Activated CD4-positive, alpha-beta T cell treated with anti-CD3 and anti-CD28 coated beads for 1 hour (primary cell): Measurements from ENCODE around the gene NFIB.

Experiments
- DNase-seq: peaks from one replicate; pipeline ENCODE4 v3.0.0-alpha.2; 2020

NFIB gene

DNA sequence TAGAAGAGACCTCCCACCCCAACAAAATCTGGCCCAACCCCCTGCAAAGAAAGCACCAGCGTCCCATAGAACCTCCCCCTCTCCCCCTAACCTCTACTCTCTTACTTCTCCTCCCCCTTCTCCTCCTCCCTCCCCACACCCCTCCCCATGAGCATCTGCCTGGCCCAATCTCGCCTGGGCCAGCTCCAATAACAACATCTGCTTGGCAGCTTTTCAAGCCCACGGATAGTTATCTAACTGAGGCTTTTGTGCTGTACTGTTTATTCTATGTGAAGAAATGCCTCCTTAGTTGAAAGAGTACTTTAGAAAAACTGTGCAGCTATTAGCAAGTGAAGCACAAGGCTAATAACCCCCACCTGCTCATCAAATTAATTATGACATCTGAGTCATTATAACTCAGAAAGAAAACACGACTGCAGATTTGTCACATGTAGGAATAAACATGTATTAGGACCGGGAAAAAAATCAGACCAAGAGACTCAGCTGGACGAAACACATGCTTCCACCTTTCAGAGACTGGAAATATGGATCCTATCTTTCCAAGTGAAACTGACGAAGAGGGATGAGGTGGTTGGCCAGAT is 42.8 kb downstream of the NFIB start:
- no peak for DNase-seq

DNA sequence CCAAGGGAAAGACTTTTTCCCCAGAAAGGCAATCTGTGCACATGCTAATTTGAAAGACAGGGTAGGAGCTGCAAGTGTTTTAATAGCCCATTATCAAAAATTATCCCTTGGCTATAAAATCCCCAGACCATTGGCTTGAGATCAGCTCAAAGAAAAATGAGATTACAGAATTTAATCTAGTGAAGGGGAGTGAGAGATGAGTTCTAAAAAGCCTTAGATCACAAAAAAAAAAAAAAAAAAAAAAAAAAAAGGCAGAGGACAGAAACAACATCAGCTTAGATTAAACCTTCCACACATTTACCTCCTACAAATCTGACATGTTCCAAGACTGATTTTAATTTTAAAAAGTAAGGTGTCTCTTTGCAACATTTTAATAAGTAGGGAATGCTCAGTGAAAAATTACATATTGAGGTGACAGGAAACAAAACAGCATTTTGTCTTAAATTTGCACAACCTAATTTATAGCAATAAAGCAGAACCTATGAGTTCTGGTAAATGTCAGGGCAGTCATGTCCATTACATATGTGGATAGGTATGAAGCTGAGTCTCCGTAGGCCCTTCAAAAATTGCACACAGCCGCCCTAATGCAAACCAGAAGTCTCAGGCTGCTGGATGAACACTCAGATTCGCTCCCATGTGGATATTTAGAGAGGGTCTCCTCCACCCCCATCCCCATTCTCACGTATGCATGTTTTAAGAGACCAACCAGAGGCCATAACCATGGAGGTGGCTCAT is 43.4 kb downstream of the NFIB start:
- no peak for DNase-seq

DNA sequence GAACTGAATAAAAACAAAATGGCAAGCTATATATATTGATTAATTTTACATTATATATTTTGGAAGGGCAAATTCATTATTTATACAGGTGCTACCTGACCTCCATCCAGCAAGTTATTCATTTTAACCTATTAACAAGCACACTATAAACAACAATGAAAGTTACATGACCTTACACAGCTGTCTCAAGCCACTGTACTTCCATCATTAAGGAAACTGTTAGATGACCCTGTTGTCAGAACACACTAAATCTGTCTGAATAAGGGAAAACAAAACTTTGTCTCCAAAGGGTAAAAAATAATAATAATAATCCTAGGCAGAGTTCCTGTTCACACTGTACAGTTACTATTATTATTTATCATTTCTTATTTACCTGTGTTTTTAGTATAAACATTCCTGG is 44.0 kb downstream of the NFIB start:
- no peak for DNase-seq

DNA sequence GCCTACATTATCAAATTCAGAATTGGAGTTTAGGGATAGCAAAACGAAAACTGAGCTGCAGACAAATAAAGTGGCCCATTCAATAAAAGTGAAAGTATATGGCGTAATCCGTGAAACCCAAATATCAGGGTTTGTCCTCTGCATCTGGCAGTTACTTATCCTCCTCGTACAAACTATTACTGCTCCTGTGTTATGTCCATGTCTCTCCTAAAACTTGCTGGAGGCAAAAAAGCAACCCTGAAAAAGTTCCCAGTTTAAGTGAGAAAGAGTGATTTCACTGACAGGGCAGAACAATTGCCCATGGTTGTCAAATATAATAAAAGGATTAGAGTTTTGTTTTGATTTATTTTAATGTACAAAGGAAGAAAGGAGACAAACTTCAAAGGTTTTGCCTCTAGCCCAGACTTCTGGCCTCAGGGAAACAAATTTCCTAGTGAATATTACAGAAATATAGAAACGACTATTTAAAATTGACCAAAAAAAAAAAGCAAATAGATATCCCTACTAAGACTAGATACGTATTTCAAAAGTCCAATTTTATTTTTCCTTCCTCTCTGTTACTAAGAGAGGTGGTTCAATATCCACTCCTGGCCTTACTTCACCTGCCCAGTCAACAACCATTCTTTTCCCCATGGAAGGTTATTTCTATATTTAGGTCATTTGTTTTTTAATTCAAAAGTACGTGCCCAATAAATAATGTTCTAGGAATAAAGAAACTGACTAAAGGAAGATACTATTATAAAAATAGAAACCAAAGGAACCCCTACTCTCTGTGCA is 50.0 kb downstream of the NFIB start:
- no peak for DNase-seq

DNA sequence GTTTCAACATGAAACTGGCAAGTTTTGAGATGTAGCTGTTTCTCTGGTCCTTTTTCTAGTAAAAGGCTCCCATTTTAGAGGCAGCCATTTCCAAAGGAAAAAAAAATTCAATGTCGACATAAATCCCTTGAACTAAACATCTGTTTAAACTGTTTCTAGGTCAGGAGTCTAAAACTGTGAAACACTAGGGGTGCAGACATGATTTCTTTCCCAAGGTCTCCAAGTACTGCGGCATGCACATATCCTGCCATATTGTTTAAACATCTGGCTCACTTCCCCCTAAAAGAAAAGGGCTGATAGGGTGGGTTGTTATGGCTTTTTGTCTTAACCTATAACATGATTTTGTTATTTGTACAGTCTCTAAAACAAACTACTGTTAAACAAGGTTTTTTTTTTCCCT is 51.1 kb downstream of the NFIB start:
- DNase-seq = no peak

DNA sequence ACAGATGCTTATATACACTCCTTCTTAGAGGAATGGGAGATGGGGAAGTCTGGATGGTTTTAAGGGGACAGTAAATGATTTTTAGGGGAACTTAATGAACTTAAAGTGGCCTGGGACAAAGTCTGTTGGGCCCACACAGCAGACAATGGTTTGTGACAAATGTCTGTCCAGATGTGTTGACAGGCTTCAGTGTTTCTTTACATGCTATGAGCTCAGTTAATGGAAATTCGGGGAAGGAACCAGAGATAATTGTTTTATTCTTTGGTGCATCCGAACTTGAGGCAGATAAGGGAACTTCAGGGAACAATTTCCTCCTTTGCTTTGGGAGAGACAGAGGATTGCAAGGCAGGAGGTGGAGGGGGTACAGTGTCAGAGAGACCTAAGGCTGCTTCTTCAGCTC is 52.3 kb downstream of the NFIB start:
- no peak for DNase-seq

DNA sequence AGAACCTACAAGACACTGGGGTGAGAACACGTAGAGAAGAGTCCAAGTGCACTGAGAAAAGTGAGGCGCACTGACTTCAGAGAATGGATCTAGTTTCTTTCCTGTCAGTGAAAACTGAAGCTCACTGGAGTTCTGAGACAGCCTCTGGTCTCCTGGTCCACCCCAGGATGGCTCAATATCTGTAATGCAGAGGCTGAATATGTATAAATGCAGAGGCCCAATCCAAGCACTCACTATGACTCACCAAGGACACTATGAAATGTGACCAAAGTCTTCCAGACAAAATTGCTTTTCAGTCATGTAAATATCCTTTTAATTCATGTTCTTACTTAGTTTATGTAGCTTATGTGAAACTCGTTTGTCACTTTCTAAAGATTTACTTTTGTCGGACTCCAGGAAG is 53.8 kb downstream of the NFIB start:
- no peak for DNase-seq

DNA sequence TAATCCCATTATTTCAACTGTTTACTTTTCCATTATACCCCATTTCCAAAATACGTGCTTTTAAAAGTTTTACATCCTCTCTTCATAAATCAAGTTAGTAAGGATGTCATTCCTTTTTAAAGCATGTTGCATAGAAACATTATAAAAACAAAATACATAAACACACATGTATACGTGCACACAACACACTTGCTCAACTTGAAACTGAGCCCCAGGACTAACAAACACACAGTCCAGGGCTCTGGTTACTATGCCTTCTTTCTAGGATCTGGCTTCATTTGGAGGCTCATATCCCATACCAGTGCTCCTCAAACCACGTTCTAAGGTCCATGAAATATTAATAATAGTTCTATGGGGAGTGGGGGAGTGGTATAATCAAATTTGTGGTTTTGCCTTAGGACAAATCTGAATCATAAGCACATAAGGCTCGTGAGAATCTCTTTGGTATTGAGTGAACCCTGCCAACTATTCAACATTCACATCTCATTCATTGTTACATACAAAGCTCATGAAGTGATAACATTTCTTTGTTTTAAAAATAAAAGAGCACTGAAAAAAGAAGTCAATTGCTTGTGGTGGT is 55.2 kb downstream of the NFIB start:
- no peak for DNase-seq

DNA sequence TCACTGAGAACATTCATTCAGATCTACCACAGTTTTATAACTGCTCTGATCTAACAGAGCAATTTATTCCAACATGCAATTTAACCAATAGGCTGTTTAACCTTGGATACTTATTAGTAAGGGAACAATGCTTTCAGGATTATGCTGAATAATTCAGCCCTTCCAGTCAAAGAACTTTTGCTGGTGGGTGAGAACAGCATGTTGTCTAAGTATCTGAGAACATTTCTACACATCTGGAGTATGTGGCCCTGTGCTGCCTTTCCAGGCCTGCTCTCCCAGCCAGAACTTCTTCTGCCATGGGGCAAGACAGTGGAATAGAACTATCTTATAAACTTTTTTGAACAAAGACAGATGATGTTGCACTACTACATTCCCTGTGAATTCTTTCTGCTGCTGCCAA is 55.8 kb downstream of the NFIB start:
- DNase-seq = no peak

DNA sequence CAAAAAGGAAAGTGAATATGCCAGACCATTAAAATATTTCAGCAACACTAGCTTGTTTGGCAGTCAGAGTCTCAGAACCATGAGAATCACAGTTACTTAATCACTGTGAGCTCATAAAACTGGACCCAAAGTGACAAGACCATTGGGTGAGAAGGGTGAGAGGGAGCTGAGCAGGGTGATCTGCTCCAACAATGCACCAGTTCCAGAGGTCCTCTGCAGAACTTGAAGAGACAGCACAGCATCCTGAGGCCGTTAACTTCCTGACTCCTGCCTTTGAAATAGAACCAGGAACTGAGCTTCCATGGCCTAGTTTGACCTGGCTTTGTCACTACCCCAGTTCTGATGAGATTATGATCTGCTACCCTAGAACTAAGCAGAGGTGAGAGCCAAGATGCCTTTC is 57.4 kb downstream of the NFIB start:
- DNase-seq = no peak

DNA sequence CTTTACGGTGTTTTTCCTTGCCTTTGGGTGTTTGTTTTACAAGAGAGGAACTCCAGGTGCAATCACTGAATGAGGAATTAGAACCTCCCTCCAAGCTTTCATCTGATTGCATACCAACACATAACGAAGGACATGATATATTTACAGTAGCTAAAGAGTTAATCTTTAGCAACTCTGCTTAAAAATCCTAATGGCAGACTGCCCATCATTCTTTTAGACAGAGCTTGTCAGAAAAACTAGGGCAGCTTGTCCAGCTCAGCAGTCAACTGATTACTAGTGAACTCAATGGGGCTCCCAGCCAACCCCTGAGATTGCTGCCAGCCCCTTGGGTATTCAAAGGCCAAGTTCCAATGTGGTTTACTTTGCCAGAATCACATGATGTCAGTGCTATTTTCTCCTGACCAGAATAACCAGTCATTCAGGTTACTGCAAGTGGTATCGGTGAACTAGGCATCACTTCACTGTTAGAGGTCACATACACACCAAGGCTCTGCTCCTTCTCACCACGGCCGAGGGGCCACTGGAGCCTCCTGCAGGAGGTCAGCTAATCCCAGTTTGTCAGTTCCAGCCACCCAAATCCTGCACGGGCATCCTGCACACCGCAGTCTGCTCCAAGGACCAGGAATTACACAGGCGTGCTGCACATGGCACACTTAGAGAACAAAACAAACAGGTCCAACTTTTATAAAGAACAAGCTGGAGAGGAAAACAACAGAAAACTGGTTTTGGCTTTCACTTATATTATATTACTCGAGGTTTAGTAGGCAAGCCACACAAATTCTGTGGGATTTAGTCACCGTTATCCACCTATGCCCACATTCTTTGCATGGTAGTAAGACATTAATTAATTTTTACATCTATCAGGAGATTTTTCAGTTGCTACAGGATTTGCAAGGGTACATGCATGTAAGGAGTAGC is 62.5 kb downstream of the NFIB start:
- no peak for DNase-seq

DNA sequence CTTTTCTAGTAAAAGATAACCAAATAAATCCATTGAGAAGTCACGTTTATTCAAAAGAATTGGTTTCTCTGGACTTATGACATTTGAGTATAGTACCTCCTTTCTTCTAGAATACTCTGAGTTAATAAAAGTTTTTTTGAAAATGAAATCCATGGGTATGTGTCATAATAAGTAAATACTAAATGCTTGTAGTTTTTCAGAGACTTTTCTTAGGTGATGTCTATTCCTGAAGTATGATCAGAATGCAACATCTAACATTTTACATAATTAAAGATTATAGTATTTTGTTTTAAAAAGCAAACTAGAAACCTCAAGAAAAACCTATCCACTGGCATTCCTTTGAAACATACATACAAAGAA is 63.2 kb downstream of the NFIB start:
- DNase-seq = no peak

DNA sequence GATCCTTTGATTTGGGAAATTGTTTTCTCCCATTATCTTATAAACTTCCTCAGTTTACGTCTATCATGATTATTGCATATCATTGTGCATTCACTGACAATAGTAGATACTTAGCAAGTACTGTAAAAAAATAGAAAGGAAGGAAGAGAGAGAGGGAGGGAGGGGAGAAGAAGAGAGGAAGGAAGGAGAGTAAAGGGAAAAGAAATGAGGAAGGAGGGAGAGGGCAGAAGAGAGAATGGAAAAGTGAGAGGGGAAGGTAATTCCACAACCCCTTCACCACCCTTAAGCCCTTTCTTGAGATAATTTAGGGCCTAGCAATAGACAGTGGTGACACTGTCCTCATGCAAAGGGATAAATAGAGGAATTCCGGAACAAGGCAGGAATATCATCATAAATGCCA is 64.4 kb downstream of the NFIB start:
- no peak for DNase-seq

DNA sequence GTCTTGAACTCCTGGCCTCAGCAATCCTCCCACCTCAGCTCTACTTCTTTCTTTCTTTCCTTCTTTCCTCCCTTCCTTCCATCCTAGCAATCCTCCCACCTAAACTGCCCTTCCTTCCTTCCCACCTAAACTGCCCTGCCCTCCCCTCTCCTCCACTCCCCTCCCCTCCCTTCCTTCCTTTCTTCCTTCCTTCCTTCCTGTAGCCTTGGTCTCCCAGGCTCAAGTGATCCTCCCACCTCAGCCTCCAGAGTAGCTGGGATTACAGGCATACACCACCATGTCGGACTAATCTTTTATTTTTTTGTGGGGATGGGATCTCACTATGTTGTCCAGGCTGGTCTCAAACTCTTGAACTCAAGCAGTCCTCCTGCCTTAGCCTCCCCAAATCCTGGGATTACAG is 65.8 kb downstream of the NFIB start:
- no peak for DNase-seq

DNA sequence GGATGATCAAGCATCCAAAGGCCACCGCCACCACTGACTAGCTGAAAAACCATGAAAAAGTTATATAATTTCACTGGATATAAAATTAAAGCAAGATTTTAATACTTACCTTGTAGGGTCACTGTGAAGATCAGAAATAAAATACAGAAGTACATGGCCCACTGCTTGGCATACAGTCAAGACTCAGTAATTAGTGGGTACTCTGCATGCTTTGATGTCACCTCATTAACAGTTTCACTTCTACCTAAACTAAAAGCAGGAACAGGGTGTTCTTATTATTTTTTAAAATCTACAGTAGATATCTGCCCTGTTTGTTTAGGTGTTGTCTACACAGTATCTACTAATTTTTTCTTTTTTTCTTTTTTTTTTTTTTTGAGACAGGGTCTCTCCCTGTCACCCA is 66.4 kb downstream of the NFIB start:
- DNase-seq = no peak

DNA sequence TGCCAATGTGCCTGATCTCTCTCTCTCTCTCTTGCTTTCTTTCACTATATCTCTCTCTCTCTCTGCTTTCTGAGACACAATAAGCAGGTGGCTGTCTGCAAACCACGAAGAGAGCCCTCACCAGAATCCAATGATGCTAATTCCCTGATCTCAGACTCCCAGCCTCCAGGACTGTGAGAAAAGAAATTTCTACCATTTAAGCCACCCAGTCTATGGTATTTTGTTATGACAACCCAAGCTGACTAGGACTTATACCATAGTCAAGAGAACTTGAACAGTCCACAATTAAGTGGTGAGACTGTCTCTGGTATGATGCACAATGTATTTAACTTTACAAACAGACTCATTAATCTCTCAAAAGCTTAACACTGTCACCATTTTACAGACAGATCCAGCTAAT is 67.0 kb downstream of the NFIB start:
- no peak for DNase-seq

DNA sequence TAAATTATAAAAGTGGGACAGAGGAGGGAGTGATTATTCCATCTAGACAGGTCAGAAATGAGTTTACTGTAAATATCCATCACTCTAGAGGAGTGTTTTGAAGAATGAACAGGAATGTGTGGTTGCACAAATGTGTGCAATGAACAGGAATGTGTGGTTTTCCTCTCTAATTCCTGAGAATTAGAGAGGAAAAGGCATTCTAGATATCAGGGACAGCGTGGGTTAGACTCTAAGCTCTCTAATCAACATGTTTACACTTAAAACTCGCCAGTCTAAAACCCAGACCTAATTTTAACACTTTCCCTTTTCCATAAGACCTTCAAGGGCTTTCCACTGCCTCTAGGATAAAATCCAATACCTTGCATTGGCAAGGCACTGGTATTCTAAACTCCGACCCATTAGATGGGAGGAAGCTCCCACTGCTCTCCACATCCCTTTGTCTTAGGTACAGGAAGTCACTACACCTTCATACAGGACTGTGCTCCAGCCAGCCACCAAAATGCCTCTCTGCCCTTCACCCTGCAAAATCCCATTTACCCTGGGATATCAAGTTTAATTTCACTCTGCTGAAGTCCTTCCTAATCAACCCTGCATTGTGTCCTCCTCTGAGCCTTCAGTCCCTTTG is 67.9 kb downstream of the NFIB start:
- no peak for DNase-seq

DNA sequence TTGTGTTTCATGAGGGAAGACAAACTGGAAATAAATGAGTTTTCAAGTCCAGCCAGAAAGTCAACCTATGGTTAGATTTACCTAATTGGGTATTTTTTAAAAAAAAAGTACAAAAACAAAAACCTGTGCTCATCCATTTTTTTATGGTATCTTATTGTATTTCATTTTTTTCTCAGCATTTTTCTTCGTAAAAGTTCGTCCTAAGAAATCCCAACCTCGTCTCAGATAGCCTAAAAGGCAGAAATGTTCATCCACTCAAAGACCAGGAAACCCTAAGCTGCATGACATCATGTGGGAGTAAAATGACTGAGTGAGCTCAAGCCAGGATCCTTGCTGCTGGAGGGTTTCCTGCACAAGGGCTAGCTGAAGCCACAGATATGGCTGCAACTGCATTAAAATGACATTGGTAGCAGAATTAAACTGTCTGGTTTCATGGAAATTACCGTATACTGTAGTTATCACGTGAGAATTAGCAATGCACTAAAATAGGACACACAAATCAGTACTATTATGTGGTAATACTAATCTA is 70.4 kb downstream of the NFIB start:
- no peak for DNase-seq

DNA sequence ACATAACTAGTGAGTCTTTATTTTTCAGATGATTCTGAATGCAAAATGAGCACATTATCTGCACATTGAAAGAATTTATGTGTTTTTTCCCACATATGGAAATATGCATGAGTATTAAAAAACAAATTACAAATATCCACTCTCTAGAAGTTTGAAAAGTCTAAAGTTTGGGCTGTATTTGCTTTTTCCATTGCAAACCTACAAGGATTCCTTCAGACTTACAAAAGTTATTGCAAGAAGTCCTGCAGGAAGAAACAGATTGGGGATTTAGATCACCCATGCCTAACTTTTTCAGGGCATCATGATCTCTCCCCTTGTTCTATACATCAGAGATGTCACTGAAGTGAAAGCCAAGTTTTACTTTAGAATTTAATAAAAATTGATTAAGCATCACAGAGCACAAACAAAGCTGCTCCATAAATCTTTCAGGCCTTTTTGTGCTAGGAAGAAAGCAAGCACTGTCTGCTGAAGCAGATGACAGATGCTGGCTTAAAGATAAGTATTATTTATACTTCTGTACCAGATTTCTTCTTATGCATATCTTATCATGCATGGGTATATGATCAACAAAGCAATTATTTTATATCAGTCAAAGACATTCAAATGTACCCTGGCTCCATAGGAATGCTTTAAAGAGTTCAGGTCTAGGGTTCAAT is 71.7 kb downstream of the NFIB start:
- DNase-seq = no peak

DNA sequence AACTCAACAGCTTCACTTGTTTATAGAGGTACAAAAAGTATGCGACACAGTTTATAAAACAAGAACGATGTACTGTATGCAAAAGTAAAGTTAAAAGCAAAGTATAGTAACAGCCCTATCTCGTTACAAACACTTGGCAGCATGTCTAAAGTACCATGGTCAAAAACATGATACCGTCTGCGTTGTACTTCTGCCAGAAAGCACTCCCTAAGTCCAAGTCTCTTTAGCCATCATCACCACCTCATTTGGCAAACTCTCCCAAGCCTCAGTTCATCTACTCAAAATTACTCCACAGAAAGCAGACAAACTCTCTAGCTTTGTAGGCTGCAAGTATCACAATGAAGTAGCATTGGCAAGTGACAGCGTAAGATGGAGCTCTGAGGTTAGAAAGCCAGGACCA is 73.4 kb downstream of the NFIB start:
- DNase-seq = no peak

DNA sequence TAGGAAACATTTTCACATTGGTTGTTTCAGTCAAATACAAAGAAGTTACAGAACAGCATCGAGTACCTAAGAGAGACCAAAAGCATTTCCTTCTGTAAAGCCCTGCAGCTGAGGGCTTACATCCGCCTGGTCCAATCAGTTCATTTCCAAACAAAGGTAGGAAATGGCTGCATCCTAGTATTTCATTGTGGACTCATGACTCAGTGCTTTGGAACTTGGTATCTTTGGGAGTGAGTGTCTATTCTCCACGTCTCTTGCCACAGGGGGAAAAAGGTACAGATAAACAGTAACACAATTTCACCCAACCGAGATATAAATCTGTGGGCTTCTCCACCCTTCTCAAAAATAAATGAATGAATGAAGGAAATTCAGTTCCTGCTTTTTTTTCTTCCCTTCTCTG is 75.4 kb downstream of the NFIB start:
- no peak for DNase-seq

DNA sequence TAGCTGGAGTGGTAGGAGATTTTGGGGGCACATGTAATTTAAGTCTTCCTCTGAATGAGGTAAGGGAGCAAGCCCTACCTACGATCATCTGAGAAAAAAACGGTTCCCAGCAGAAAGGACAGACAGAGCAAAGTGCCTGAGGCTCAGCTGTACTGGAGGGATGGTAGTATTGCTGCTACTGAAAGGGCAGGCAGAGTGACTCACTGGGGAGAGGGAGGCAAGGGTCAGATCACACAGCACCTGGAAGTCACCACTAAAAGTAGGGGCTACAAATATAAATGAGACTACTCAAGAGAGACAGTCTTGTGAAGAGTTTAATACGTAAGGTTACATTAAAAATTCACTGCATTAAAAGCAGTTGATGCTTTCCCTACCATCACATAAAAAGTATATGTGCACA is 75.9 kb downstream of the NFIB start:
- no peak for DNase-seq
